Activated CD8-positive, alpha-beta memory T cell treated with anti-CD3 and anti-CD28 coated beads for 48 hours (primary cell): ENCODE data around the gene ICA1.
"Not testable (repeated sequence)": the region's sequence is repeated elsewhere in the genome, so short reads cannot be mapped to it uniquely, and the experiment has no call there.

Experiments used
- DNase-seq, 3 experiments: peaks; one replicate each; pipeline ENCODE4 v3.0.0-alpha.2; 2020; ENCODE audit warnings: low read depth in 2 of 3, low spot score in 2 of 3

The ICA1 gene

DNA sequence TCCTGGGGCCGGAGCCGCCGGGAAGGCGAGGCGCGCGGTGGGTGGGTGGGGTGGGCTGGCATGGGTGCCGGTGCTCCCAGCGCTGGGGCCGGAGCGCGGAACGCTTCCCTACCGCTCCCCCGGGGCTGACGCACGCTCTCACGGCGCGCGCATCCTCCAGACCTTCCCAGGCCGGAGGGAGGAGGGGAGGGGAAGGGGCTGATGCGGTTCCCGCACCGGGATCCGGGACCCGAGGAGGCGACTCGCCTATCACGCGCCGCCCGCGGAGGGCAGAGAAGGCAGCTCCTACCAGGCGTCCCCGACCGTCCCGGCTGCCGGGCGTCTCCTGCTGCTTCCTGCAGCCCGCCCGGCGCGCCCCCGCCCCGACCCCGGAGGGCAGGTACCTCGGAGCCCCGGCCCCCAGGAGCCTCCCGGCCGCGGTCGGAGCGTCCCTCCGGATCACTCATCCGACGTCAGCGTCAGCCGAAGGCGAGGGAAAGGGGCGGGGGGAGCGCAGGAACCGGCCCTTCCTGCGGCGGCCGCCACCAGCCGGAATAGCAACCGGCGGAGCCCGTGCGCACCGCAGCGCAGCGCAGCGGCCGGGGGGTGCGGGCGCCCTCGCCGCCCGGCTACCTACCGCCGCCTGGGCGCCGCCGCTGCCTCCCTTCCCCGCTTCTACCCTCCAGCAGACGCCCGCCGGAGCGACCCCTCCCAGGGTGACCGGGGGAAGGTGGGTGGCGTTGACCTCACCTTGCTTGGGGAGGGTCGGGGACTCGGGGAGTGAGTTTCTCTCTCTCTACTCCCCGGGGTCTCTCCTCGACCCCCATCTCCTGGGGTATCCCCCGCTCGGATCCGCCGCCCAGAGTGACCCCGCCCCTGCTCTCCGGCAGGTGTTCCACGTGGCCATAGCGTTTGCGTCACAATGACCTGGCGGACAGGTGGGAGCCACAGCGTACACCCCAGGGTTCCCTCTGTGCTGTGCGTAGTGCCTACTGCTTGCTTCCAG is at the start of gene ICA1:
ICA1 (minus strand) TSS at position 457 of the 985 bp plus-strand sequence. CDS start 26,241 bp downstream, outside the sequence.
- peak in 1 of 3 experiments; percentile 5 for DNase-seq

DNA sequence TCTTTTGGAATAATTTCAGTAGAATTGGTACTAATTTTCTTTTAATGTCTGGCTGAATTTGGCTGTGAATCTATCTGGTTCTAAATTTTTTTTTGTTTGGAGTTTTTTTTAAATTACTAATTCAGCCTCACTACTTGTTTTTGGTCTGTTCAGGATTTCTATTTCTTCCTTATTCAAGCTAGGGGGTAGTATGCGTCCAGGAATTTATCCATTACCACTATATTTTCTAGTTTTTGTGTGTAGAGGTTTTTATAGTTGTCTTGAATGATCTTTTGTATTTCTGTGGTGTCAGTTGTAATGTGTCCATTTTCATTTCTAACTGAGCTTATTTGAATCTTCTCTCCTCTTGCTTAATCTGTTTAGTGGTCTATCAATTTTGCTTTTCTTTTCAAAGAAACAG is 48.9 kb upstream of the ICA1 start:
- no peak for DNase-seq

DNA sequence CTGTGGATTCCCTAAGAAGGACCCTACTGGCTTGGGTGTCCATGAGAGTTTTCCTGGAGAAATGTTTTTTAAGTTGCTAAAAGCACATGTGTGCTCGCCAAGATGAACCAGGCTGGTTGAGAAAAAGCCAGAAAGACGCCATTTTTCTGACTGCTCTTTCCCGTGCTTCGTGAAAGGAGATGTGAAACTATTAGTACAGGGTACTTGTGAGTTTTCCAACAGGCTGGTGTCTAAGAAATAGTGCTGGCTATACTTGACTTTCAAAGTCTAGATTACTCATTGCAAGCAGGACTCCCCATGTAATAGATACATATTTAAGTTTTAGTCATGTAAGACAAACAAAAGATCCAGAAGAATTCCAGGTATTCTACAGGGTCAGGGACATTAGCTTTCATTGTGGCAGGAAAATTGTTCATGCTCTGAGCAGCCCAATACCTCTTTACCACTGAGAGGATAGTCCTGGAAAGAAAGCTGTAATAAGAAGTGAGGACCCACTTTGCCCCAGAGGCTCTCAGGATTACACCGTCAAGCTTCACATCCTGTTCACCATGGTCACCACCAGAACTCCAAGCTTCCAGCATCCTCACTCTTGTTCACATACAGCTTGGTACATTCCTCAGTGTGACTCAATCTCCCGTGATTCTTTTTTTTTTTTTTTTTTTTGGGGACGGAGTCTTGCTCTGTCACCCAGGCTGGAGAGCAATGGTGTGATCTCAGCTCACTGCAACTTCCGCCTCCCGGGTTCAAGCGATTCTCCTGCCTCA is 43.8 kb upstream of the ICA1 start:
- DNase-seq, result no peak

DNA sequence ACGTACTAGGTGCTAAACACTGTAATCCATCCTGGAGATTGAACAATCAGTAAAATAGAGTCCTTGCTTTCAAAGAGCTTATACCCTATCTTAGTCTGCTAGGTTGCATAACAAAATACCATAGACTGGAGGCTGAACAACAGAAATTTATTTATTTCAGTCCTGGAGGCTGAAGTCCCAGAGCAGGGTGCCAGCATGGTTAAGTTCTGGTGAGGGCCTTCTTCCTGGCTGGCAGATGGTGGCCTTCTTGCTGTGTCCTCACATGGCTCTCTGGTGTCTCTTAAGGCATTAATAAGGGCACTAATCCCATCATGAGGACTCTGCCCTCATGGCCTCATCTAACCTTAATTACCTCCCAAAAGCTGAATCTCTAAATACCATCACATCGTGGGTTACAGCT is 43.1 kb upstream of the ICA1 start:
- DNase-seq, result no peak

DNA sequence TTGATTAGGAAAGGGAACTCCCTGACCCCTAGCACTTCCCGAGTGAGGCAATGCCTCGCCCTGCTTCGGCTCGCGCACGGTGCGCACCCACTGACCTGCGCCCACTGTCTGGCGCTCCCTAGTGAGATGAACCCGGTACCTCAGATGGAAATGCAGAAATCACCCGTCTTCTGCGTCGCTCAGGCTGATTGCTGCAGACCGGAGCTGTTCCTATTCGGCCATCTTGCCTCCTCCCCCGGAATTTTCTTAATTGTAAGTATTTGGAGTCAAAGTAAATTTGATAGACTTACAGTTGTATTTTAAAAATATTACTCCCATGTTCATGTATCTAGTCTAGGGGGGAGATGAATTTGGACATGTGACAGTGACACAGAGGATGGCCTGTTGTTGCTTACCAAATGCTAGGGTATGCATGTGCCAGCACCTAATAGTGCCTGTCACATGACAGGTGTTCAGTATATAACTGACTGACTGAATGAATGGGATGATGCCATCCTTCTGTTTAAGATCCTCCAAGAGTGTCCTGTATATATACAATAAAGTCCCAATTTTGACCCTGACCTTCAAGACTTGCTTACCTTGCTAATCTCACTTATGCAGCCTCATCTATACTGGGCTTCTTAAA is 42.0 kb upstream of the ICA1 start:
- DNase-seq, result no peak

DNA sequence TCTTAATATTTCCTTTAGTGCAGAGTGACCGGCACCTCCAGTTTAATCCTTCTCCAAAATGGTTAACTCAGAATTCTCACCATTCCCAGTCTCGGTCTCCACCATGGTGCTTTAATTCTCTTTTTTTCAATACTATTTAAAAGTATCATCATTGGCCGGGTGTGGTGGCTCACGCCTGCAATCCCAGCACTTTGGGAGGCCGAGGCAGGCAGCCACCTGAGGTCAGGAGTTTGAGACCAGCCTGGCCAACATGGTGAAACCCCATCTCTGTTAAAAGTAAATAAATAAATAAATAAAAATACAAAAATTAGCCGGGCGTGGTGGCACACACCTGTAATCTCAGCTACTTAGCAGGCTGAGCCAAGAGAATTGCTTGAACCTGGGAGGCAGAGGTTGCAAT is 35.1 kb upstream of the ICA1 start:
- not testable (repeated sequence) for DNase-seq

DNA sequence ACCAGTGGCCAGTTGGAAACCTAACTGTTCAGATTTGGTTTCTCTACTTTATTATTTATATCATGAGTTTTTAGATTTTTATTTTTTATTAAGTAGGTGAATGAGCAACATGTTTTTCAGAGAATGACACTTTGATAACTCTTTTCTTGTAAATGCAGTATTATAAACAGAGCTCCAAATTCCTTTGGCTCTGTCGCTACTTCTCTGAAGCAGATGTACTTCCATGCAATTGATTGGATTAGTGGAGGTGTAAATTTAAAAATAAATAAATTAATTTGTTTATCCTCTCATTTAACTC is 34.3 kb upstream of the ICA1 start:
- no peak for DNase-seq

DNA sequence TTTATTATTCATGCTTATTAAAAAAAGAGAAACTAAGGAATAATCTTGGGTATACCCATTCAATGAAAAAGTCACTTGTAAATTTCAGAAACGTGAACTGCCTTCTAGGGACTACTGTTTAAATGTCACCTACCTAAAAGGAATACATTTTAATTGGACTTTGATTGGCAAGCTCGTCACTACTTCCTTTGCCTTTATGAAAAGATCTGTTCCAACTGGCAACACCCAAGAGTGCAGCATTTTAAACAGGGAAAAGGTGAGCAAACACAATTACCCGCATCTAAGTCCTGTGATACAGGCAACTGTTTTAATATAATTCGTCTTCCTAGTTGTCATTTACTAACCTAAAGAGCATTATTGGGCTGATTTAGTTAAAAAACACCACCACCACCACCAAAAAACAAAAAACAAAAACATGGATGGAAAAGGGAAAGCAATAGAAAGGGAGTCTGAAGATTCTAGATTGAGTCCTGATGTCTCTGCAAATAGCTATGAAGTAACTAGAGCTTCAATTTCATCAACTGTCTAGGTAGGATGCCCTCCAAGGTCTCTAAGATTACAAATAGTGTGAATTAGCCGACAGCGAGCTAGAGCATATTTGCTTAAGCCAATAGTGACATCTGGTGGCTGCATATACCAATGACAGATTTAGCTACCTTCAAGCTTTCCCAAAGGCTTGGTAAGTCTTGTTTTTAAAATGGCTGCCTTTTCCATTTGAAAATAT is 33.8 kb upstream of the ICA1 start:
- no peak for DNase-seq

DNA sequence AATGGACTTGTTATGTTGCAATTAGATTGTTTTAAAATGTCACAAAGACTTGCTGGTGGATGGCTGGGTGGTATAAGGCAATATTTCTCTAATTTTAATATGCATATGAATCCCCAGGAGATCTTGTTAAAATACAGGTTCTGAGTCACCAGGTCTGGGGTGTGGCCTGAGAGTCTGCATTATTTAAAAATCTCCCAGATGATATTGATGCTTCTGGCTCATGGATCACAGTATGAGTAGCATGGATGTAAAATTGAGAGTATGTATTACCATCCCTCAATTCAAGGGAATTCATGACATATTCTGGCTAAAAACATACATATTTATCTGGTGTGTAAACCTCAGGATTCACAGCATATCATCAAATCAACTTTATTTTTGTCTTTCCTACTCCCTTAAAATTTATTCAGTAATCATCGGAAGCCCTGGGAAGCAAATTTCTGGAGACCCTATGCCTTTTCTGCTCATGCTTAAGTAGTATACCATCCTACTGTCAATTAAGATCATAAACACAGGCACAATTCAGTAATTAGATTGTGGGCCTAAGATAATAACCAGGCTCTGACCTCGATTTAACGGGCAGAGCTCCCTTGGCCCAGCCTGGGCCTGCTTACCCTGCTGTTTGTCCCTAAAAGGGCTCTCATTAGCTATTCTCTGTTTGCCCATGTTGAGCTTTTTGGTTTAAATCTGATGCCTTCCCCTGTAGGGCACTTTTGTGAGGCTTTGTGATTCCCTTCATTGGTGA is 29.6 kb upstream of the ICA1 start:
- DNase-seq, result no peak

DNA sequence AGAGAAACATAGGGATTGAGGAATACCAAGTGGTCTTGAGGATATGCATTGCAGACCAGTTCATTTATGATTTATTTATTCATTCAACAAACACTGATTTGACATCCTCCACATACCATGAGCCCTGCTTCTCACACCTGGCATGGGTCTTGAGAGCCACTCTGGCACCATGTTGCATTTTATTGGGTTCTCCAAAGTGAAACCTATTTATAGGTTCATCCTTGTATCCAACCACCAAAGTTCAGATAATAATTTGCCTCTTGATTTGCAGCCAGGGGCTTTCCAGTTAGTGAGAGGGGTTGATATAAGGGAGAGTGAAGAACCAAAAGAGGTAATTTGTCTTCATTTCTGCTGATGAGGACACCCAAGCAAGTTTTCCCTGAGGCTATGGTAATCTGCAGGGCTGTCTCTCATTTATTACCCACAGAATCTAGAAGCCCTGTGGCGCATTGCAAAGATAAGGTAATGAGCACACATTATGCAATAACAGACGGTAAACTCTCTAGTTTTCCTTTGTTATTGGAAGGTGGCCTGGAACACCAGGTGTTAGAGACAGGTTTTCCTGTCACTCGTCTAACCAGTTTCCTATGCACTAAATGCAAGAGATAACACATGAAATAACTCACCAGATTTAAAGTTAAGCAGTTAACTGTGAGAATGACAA is 28.8 kb upstream of the ICA1 start:
- DNase-seq, result no peak

DNA sequence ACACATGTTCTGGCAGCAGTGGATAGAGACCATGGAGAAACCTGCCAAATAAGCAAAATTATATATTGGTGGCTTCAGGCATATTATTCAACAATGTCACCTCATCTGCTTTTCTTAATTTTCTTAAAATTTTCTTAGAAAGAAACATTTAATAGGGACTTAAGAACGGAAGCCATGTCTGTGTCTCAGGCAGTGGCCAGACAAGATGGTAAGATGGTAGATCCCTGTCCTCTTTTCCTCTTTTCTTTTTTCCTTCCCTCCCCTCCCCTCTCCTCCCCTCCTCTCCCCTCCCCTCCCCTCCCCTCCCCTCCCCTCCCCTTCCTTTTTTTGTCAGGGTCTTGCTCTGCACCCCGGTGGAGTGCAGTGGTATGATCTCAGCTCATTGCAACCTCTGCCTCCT is 24.2 kb upstream of the ICA1 start:
- DNase-seq, result no peak

DNA sequence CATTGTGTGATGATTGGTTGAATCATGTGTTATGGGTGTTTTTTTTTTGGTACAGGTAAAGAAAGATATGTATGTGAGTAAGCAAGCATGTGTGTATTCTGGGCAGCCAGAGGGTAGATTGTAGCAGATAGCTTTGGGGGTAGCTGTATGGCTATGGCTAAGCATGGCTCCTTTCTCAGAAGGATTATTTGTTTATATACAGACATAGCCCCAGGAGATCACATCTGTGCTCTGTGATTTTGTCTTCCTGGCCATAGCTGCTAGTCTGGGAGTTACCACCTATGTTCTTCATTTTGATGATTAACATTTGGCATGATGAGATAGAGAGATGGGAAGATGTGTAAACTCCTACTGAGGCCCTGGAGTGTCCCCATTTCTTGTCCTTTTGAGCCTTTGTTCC is 23.2 kb upstream of the ICA1 start:
- DNase-seq, result no peak

DNA sequence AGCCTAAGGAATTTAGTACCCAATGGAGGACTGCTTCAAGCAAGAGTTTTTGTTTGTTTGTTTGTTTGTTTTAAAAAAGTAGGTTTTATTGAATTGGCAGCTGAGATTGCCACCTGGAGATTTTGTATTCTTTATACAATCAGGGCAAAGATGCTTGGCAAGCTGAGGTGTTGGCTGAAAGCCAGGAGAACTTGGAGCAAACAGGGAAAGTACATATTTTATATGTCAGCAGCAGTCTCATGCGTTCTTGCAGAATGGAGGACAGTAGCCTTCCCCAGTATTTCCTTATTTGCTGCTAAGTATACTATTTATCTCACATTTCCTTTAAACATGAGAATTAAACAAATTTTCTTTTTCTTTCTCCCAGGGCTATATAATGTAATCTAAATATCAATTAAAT is 22.6 kb upstream of the ICA1 start:
- no peak for DNase-seq

DNA sequence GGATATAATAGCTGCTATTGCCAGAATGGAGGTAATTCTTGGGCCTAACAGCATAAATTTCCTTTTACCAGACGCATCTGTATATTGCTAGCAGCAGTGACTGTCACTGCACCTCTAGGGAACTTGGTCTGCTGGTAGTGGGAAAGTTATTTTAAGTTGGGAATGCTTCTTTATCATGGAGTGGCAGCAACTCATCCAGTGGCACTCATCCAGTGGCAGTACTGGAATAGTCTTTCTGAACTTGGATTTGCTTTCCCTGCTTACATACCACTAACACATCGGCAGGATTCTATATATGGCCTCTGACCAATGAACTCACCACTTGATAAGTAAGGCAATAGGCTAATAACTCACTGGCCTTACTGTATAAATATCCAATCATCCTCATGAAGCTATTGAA is 22.0 kb upstream of the ICA1 start:
- no peak for DNase-seq

DNA sequence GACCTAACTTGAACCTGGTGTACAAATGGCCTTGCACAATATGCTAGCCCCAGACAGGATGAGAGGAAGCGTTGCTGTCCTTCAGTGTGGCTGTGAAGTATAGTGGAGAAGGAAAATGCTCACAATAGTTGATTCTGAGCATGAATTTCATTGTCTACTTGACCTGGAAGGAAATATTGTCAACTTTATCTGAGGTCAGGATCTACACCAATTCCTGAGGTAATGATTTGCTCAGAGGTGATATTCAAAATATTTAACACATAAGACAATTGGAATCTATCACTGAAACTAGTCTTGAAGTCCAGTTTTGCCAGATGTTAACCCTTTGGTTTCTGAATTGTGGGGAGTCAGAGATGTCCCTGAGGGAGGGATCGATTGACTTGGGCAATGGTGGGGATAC is 20.9 kb upstream of the ICA1 start:
- no peak for DNase-seq

DNA sequence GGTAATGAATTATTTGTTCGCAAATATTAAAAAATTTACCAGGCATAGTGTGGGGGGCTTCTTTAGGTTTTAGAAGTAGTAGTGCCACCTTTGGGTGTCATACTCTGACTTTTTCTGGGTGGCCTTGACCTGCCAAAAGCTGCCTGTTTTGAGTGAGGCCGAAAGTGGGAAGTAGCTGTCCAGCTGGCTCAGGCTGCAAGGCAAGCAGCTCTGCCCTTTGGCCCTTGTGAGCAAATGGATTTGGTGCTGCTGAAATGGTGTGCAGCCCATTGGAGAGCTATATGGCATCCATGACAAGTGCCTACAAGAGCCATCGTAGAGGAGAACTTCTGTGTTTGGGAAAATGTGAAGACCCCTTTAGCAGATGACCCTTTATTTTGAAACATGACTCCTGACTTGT is 20.2 kb upstream of the ICA1 start:
- DNase-seq, result no peak

DNA sequence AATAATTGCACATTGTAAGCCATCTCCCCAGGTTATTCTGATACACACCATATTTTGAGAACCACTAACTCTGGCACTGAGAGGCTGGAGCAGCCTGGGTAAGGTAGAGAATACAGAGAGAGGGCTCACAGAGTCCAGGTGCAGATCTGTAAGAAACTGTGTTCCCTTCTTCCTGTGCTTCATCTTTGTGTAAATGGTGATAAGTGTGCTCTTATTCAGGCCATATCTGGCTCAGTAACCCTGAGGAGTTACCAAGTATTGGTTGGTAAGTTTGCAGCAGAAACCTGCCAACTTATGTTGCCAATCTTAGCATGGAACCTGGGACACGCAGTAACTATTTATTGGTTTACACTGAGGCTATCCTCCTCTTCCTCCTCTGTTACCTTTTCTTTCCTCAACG is 16.2 kb upstream of the ICA1 start:
- DNase-seq, result no peak

DNA sequence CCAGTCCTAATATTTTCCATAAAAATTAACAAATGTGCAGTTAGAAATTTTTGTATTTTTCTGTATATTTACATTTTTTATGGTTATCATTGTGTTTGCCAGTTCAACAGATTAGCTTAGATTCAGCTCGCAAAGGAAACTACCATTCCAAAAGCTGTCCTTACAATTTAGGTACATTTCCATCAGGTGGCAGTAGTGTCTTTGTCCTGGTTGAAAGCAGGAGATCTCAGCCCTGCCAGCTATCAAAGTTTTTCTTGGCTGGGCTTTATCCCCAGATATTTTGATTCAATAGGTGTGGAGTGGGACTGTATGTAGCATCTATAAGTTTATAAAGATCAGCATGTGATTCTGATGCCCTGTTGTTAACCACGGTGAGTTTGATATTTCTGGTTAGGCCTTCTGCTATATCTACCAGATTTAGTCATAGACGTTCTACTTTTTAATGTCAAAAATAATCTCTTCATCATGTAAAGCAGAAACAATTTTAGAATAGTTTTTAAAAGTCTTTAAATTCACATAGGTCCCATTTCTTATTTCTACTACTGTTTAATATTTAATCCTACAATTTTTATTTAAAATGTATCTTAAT is 15.5 kb upstream of the ICA1 start:
- DNase-seq, result no peak

DNA sequence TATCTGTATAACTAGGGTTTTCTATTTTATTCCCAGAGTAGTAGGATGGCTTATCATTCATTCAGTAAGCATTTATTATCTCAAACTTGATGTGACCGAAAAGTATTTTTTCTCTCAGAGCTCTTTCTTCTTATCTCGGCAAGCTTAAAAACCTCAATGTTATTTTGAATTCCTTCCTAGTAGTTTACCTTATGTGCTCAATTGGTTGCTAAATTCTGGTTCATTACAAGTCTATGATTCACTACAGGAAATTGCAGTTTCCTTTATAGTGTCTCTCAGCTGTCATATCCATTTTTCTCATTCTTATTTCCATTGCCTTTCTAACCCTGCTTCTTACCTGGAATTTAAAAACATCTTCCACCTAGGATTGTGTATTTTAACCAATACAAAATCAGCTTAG is 12.6 kb upstream of the ICA1 start:
- DNase-seq, result no peak

DNA sequence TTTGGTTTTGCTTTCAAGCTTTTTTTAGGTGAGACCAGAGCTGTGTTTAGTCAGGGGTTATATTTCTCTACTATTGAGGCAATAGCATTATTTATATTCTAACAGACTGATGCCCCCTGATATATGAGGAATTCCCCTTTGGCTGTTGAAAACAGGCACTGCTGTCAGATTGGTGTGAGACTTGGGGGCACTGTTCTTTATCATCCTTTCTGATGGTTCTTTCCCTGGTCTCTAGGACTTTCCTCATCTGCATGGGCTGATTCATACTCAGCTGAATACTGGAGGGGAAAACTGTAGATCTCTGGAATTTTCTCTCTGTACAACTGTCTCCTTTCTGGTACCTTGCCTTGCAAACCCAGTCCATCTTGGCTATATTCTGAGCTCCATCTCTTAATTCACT is 10.0 kb upstream of the ICA1 start:
- no peak for DNase-seq
